HepG2 (cell line): ENCODE results near the gene AREL1. TPM values are rescaled to one million over a fixed set of nuclear protein-coding genes. Genes with fewer than 3 reads are reported as not detected.
A peak's percentile ranks its signal among the peaks of the same experiment; 100 is the strongest.

Experiments
- ARID3A ChIP-seq: IDR thresholded peaks from 2 replicates; pipeline ENCODE4 v1.6.1; 2012; ENCODE audit warnings: low read depth, low read length, improper control_type of control experiment
- ARID4A ChIP-seq: sonication (generic); formaldehyde crosslinking; IDR thresholded peaks from 2 replicates; pipeline ENCODE4 v1.5.0; 2020; ENCODE audit warnings: mild to moderate bottlenecking, missing genetic modification reagents, borderline replicate concordance
- ARID5B ChIP-seq: IDR thresholded peaks from 2 replicates; pipeline ENCODE4 v1.4.0; 2020; ENCODE audit warnings: mild to moderate bottlenecking, missing genetic modification reagents
- BRCA1 ChIP-seq: sonication (generic); formaldehyde crosslinking; IDR thresholded peaks from 2 replicates; pipeline ENCODE4 v1.4.0; 2020; ENCODE audit warnings: missing genetic modification reagents
- CHD2 ChIP-seq: IDR thresholded peaks from 2 replicates; pipeline ENCODE4 v1.6.1; 2011; ENCODE audit warnings: low read depth, low read length, improper control_type of control experiment
- ERF ChIP-seq: IDR thresholded peaks from 2 replicates; pipeline ENCODE4 v1.6.1; 2018; ENCODE audit warnings: missing biosample characterization, missing genetic modification reagents
- FOXP1 ChIP-seq, 2 experiments: fragments of 450-650 bp in 1 of 2; IDR thresholded peaks; 2 replicates each; pipeline ENCODE4 v1.6.1; 2017 to 2018; ENCODE audit warnings: antibody characterized with exemption in 1 of 2
- HNRNPH1 ChIP-seq: fragments of 200-400 bp; formaldehyde crosslinking; optimal IDR thresholded peaks from 2 replicates; pipeline ENCODE3; 2017; ENCODE audit warnings: mild to moderate bottlenecking, low read depth, low read length
- KDM5B ChIP-seq: sonication (generic); formaldehyde crosslinking; IDR thresholded peaks from 2 replicates; pipeline ENCODE4 v1.4.0; 2020; ENCODE audit warnings: missing genetic modification reagents, mild to moderate bottlenecking, borderline replicate concordance
- KLF16 ChIP-seq, 2 experiments: sonication (generic) in 1 of 2; formaldehyde crosslinking in 1 of 2; IDR thresholded peaks; 2 replicates each; pipeline versions ENCODE4 v1.6.1 to v1.8.0; 2016 to 2023; ENCODE audit warnings: missing genetic modification reagents in 2 of 2, missing compliant biosample characterization in 1 of 2
- LCORL ChIP-seq, 2 experiments: fragments of 450-650 bp in 1 of 2; sonication (generic) in 1 of 2; formaldehyde crosslinking in 1 of 2; IDR thresholded peaks; 2 replicates each; pipeline versions ENCODE4 v1.5.0 to v1.6.1; 2017 to 2020; ENCODE audit warnings: antibody characterized with exemption in 1 of 2, missing genetic modification reagents in 1 of 2
- YEATS2 ChIP-seq: sonication (generic); formaldehyde crosslinking; IDR thresholded peaks from 2 replicates; pipeline ENCODE4 v1.4.0; 2020; ENCODE audit warnings: missing genetic modification reagents, borderline replicate concordance
- ZNF367 ChIP-seq: sonication (generic); formaldehyde crosslinking; IDR thresholded peaks from 2 replicates; pipeline ENCODE4 v1.4.0; 2020; ENCODE audit warnings: missing genetic modification reagents, borderline replicate concordance
- ZNF567 ChIP-seq: sonication (generic); formaldehyde crosslinking; IDR thresholded peaks from 2 replicates; pipeline ENCODE4 v1.8.1; 2023; ENCODE audit warnings: mild to moderate bottlenecking, missing genetic modification reagents, borderline replicate concordance
- ZNF766 ChIP-seq: sonication (generic); formaldehyde crosslinking; IDR thresholded peaks from 2 replicates; pipeline ENCODE4 v1.5.0; 2020; ENCODE audit warnings: missing genetic modification reagents, borderline replicate concordance
- ZNF776 ChIP-seq: sonication (generic); formaldehyde crosslinking; IDR thresholded peaks from 2 replicates; pipeline ENCODE4 v1.4.0; 2020; ENCODE audit warnings: mild to moderate bottlenecking, missing genetic modification reagents
- ZNF781 ChIP-seq: sonication (generic); formaldehyde crosslinking; IDR thresholded peaks from 2 replicates; pipeline ENCODE4 v1.5.1; 2020; ENCODE audit warnings: borderline replicate concordance, mild to moderate bottlenecking, missing genetic modification reagents; ENCODE audit errors: not compliant biosample characterization
- ZZZ3 ChIP-seq: sonication (generic); formaldehyde crosslinking; IDR thresholded peaks from 2 replicates; pipeline ENCODE4 v1.4.0; 2020; ENCODE audit warnings: missing genetic modification reagents, mild to moderate bottlenecking, borderline replicate concordance
- polyA plus RNA-seq, 8 experiments: library from polyadenylated mRNA; depleted of rRNA in 3 of 8; stranded (reverse) in 7 of 8; unstranded in 1 of 8; fragments of >200 nt; fragmentation: Illumina TruSeq in 4 of 8; extraction: Trizol in 4 of 8; gene quantifications; 2 replicates each; pipeline versions ENCODE4 v1.2.1 to v1.2.3, GENCODE V29; 2011 to 2016; ENCODE audit warnings: low read depth in 4 of 8, missing spikeins in 1 of 8, mixed read lengths in 1 of 8; ENCODE audit not compliant: insufficient read depth in 1 of 8
- total RNA-seq, 5 experiments: library from RNA; depleted of rRNA; stranded (reverse); fragments of >200 nt; fragmentation: Illumina TruSeq; extraction: Trizol; gene quantifications; 2 replicates each; pipeline ENCODE4 v1.2.3, GENCODE V29; 2016; ENCODE audit warnings: low read depth in 1 of 5

AREL1 gene
- total and polyA plus RNA-seq, 2 of the 13 experiments (the other 11 are each of a cell fraction or from before 2014, with no cell fraction given): 21.3 to 25.4 TPM

- TF ChIP-seq ARID5B (CRISPR knock-in tag) (peak; percentile 62), ARID3A (no peak), ARID4A (CRISPR knock-in tag) (peak; percentile 96), ZNF367 (no peak), ERF (peak; percentile 69), YEATS2 (CRISPR knock-in tag) (peak; percentile 96), ZNF781 (CRISPR knock-in tag) (peak; percentile 42), KLF16 (CRISPR knock-in tag; IDR thresholded peaks at IDR 0.05) (peak in 1 of 2 experiments; percentile 80; a peak in 2 of 4 replicates), KDM5B (CRISPR knock-in tag) (peak; percentile 40; the same call in 1 of the 2 replicates), ZNF776 (CRISPR knock-in tag) (no peak), HNRNPH1 (no peak), ZZZ3 (no peak; the same call in 1 of the 2 replicates), FOXP1 (IDR thresholded peaks at IDR 0.05) (no peak), FOXP1 (CRISPR knock-in tag; IDR thresholded peaks at IDR 0.05) (no peak), LCORL (IDR thresholded peaks at IDR 0.05) (no peak), LCORL (CRISPR knock-in tag; IDR thresholded peaks at IDR 0.05) (0 out of 2 replicates have a peak, but pooled peaks have one; percentile 19), BRCA1 (CRISPR knock-in tag) (no peak), CHD2 (peak; percentile 63; the same call in 1 of the 2 replicates), ZNF766 (CRISPR knock-in tag) (no peak), ZNF567 (CRISPR knock-in tag) (0 out of 2 replicates have a peak, but pooled peaks have one; percentile 68)
These were observed at the start of gene AREL1, which contains the start of gene FCF1 (continued) for GRCh38 chr14:74712499-74713394.
